Midbrain (tissue), 1 donor: ENCODE data around the gene KIF18B.

Source experiments
- DNase-seq: peaks from one replicate; lab custom pipeline; 2025; lab: John Stamatoyannopoulos, UW

Gene KIF18B

DNA sequence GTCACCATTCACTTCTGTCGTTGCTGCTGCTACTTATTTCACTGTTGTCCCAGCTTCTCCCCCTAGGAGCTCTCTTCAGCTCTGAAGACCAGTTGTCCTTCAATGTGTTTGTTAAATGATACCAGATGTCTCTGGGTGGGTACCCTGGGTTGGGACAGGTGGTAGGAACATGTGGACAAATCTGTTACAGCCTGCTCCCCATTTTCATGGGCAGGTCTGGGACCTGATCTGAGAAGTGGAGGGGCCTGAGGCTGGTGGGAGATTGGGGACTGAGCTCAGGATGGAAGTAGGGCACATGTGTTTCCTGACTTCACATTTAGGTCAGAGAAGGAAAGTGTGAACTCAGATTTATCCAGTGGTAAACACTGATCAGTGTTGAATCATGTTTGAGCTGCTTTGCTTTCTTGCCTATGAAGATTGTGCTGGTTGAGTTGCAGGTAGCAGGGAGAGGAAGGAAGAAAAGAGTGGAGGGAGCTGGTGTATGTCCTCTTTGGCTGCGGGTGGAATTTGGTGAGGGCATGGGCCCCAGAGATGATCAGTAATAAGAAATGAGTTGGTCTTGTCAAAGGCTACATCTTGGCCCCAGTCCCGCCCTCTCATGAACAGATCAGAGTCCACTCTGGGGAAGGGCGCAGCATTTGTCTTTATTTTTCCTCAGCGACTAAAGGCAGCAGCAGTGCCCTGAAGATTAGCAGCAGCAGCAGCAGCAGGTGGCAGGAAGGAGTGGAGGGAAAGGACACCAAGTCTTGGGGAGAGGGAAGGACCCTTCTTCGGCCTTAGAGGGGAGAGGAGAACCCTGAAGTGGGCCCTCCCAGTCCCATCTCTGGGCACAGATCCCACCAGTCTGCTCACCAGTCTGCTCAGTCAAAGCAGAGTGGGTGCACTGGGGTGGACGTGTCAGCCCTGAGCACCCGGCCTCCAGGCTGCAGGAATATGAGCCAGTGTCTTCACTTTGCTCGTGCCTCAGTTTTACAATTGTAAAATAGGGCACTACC, 42.3 kb downstream of the KIF18B start:
- DNase-seq, result peak; percentile 17

DNA sequence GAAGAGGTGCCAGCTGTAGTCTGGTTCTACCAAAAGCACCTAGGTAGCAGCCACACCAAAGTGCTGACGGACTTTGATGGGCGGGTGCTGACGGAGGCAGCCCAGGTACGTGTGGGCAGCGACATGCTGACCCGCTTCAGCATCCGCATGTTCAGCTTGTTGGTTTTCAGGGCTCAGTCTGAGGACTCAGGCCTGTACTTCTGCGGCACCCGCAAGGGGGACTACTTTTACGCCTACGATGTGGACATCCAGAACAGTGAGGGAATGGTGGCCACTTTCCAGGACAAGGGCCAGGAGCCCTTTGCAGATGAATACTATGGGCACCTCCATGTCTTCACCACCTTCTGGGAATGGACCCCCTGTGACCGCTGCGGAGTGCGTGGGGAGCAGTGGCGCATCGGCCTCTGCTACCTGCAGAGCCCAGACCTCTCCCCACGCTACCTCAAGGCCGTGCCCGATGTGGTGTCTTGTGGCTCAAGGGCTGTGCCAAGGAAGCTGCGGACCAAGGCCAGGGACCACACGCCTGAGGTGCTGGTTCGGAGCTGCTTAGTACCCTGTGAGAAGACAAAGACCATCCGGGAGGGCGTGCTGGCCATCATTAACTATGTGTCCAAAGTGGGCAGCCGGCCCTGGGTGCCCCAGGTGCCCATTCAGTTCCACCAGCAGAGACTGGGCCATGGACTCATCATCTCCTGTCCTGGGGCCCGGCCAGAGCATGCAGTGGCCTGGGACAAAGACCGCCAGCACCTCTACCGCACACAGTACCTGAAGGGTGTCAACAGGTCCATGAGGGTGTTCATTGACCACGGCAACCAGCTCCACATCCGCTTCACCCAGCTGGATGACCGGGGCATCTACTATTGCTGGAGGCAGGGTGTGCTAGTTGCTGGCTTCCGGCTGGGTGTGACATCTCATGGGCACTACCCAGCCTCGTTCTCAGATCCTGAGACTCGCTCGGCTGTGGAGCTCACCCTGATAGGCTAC, 43.3 kb downstream of the KIF18B start:
- peak; percentile 48 for DNase-seq

DNA sequence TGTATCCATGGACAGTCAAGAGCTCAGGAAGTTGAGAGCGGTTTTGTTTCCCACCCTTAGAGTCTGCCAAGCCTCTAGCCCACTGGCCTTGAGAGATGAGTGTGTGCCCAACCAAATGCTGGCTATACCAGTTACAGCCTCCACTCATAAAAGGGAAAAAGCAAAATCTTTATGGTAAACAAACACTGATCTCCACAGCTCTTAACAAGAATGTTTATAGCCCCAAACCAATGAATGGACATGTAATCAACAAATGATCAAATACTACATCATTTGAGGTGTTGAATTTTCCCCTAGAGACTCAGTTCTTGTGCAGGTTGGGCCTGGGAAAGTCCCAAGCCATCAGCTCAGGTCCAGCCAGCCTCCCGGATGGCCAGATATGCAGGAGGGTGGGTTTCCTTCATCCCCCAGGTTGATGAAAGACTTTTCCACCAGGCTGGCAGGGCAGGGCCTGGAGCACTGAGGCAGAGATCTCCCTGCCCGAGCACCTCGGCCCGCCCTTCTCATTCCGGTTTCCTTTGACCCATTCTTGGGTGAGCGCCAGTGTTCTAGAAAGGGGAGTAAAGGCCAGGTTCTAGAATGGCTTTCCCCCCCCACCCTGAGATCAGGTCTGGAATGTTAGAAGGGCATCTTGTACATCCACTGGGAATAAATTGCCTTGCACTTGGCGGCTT, 44.4 kb downstream of the KIF18B start:
- DNase-seq, result no peak

GRCh38 chr17:44902135-44902760, 45.3 kb downstream of the KIF18B start:
- no peak for DNase-seq

DNA sequence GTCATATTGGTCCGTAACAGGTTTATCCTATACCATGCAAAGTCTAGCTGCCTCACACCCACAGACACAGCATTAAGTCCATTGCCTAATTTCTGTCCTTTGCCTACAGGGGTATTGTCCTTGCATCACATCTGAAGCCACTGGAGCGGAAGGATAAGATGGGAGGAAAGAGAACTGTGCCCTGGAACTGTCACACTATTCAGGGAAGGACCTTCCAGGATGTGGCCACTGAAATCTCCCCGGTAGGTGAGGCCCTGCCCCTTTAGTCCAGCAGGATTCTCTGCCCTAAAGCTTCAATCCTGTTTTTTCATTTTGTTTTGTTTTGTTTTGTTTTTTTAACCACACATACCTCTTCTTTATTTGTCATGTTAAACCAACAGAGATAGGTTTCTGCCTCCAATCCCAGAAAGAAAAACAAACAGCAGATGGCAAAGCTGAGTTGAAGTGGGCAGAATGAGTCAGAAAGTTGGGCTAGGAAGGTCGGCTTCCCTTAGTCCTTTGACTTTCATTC, 46.1 kb downstream of the KIF18B start:
- no peak for DNase-seq

DNA sequence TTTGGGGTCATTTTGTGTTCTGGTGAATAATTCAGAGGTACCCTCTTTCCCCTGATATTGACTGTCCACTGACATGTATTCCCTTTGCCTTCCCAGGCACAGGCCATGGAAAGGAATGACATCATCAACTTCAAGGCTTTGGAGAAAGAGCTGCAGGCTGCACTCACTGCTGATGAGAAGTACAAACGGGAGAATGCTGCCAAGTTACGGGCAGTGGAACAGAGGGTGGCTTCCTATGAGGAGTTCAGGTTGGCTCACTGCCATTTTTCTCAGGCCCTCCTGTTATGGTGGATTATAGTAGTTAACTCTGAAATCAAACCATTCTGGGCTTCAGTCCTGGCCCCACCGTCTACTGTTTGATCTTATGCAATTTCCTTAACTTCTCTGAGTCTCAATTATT, 46.7 kb downstream of the KIF18B start:
- peak; percentile 15 for DNase-seq

DNA sequence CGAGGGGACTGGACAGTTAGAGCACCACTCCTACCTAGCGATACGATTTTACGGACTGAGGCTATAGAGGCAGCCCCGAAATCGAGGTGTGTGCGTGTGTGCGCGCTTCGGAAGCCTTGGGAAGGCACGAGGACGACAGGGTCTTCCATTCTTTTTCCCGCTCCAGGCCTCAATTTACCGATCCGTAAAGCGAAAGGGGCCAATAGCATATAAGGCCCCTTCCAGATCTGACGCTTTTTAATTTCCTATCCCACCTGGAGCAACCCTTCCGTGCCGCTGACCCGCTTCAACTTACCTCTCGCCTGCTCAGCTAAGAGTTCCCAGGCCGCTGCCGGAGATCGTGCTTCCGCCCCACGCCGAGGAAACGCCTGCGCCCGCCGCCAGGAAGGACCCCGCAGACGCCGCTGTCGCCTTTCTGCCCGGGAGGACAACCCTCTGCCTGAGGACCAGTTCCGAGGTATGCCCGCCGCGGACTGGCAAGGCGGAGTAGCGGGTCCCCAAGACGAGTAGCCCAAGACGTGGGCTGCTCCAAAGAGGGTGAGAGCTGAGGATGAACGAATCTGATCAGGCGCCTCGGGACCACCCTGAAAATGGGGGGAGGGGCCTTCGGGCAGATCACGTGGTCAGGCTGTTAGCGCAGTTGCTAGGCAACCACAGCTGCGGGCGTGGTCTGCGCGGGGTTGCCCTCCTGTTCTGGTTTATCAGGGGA, 48.3 kb downstream of the KIF18B start, which contains the start of gene EFTUD2:
TSS of gene EFTUD2 (minus strand) at position 372 of the 709 bp plus-strand sequence. CDS start 4,924 bp downstream, outside the sequence.
- DNase-seq, result peak; percentile 96

DNA sequence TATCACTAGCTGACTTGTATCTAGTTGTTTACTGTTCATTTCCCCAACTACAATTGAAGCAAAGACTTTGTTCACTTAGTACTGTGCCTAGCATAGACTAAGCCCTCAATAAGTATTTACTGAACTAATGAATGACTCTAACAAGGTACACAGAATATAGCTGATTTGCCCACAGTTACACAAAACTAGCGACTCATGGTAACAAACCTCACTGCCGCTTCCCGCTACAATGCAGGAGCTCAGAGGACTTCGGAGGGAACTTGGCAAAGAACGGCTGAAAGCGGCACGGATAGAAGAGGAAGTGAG, 48.9 kb downstream of the KIF18B start:
- no peak for DNase-seq

GRCh38 chr17:44894642-44895041, 52.9 kb downstream of the KIF18B start:
- DNase-seq, result no peak

GRCh38 chr17:44892250-44892649, 55.3 kb downstream of the KIF18B start:
- DNase-seq, result no peak

GRCh38 chr17:44889003-44889402, 58.6 kb downstream of the KIF18B start:
- no peak for DNase-seq

DNA sequence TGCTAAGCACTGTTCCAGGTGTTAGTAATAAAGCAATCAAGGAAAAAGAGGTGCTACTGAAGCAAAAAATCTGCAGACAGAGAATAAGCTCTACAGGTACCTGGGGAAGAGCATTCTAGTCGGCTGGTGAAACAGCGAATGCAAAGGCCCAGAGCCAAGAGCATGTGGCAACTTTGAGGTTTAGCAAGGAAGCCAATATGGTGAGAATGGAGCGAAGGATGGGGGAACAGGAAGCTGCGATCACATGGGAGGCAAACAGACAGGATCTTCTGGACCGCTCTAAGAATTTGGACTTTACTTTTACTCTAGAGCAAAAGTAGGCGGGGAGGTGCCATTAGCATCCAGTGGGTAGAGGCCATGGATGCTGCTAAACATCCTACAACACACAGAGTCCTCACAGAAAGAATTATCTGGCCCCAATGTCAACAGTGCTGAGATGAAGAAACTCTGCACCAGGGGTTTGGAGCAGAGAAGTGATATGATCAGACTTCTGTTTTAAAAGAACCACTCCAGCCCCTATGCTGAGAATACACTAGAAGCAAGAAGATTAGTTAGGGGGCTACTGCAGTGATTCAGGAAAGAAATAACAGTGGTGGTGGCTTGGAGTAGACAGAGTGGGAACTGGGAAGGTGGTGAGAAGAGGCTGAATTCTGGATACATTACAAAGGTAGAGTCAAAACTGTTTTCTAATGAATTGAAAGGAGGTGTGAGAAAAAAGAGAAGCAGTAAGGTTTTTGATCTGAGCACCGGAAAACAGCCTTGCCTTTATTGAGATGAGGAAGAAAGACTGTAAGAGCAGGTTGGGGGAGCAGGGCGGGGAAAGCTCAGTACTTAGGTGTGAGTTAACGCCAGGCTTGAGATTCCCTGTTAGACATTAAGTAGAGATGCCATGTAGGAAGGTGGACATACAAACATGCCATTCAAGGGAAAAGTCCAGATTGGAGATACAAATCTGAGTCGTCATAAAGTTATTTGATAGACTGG, 59.3 kb downstream of the KIF18B start:
- no peak for DNase-seq

- DNase-seq, result no peak
Measured at GRCh38 chr17:44887016-44887415, 60.6 kb downstream of the KIF18B start.

DNA sequence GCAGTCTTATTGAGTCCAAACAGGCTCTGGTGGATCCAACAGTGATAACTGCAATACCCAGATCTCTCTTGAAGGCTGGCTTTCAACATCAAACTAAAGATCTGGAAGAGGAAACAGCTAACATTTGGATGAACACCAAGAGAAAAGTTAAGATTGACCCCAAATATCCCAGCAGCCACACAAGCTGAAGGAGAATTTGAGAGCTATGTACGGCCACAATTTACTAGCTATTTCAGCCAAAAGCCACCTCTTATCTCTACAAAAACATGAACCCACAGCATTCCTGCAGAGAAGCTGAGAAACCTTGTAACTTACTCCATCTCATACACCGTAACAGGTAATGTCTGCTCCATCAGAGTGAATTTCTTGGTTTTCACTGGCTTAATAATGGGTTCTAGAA, 62.6 kb downstream of the KIF18B start:
- no peak for DNase-seq

DNA sequence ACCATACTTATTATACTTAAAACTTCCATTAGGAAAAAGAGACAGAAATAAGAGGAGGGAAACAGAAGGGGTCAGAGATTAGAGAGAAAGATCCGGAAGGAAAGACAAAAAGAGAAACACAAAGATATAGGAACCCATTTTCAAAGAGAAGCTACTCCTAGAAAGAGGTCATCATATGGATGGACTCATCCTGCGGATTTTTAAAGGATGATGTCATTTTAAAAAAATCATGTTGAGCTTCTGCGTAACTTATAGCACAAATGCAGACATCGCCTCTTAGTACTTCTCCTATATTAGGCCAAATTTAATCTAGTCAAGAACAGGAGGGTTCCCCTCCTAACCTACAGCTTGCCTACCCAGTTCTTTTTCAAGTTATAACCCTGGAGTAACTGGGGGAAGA, 66.4 kb downstream of the KIF18B start:
- no peak for DNase-seq

DNA sequence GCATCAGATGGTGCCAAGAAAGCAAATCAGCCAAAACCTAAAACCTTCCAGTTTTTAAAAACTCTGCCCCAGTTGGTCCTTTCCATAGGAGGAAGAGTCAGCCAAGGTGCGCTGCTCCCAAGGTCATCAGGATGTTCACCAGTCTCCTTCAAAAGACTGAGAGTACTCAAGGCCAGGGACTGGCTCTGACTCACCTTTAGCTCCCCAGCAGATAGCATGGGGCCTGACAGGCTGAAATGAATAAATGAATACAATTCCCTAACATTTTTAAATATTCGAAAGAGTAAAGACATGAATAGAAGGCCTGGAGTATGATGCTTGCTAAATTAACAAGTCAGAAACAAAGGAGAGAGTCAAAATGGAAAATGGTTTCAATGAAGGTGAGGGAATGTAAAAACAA, 67.5 kb downstream of the KIF18B start:
- DNase-seq, result no peak

DNA sequence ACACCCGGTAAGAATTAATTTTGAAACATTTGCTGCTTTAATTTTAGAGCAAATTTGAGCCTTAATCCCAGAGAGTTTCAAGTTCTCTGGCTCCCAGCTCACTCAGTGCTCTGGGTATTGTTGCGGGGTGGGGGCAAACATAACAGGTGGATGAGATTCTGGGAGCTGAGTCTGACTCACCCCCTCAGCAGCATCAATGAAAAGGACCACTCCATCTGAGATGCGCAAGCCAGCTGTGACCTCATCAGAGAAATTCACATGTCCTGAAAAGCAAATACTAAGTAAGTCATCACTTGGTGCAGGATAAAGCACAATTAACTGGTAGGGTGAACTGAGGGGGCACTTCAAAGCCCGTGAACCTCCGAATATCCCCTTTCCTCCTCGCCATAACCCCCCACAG, 68.2 kb downstream of the KIF18B start:
- DNase-seq, result no peak

DNA sequence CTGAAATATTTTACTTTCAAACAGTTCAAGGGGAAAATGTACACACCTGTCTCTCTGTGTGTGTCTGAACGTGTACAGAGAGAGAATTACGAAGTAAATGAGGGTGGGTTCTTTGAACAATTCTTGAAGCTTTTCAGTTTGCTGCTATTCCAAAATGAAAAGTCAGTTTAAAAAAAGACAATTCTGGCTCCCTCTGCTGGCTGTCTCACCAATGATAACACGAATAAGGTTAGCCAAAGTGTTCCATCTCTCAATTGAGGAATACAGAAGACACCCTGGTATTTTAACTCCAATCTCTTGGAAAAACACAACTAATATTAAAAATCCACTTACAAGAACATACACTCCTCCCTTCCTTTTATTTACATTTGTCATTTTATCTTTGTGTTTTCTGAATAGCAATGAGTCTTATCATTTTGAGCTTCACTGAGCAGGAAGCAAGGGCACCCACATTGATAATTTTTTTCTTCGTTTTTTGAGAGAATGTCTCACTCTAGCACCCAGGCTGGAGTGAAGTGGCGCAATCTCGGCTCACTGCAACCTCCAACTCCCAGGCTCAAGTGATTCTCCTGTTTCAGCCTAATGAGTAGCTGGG, 68.8 kb downstream of the KIF18B start:
- DNase-seq, result peak; percentile 29

- no peak for DNase-seq
Measured at GRCh38 chr17:44877121-44877520, 70.5 kb downstream of the KIF18B start.
